Panc1 (cell line): ENCODE measurements around the gene TOMM70. TPM values are rescaled to one million over a fixed set of nuclear protein-coding genes. Genes with fewer than 3 reads are reported as not detected.

ENCODE experiments used
- ATAC-seq: fragments of 200-7000 bp; cut with Tn5 transposase; 2 replicates; pipeline ENCODE4 v1.9.1; 2020; ENCODE audit warnings: mild to moderate bottlenecking, moderate library complexity
- BruUV-seq: library from RNA; stranded (reverse); fragments of 400-500 nt; replicated peaks from 2 replicates; lab custom pipeline; 2021; lab: Mats Ljungman, UMichigan
- CTCF ChIA-PET: fragments of 300-600 bp; sonication (Branson Sonifier 250); formaldehyde crosslinking; loops from one replicate; lab custom pipeline; 2022; ENCODE audit warnings: antibody characterized with exemption; lab: Charles Lee
- POLR2A ChIA-PET: fragments of 300-600 bp; sonication (Branson Sonifier 250); formaldehyde crosslinking; loops from one replicate; lab custom pipeline; 2022; ENCODE audit warnings: antibody characterized with exemption; lab: Charles Lee
- DNase-seq: peaks from one replicate; pipeline ENCODE4 v3.0.0-alpha.2; 2010; ENCODE audit warnings: low read depth, low spot score
- H3K27ac ChIP-seq: 2 replicates; pipeline ENCODE4 v1.5.1; 2011; ENCODE audit warnings: mild to moderate bottlenecking, low read length, inconsistent platforms
- H3K27me3 ChIP-seq: fragments of 200-500 bp; sonication (Bioruptor generic); 2 replicates; pipeline ENCODE4 v1.6.0; 2014; ENCODE audit warnings: low read length, inconsistent platforms; ENCODE audit not compliant: control insufficient read depth, insufficient read depth
- H3K36me3 ChIP-seq: fragments of 200-500 bp; sonication (Bioruptor generic); 2 replicates; pipeline ENCODE4 v1.5.1; 2014; ENCODE audit warnings: inconsistent platforms, mild to moderate bottlenecking, low read length, moderate library complexity; ENCODE audit not compliant: control insufficient read depth, insufficient read depth
- H3K4me1 ChIP-seq: 2 replicates; pipeline ENCODE4 v1.5.1; 2011; ENCODE audit warnings: inconsistent platforms, mild to moderate bottlenecking, low read length, moderate library complexity; ENCODE audit not compliant: control insufficient read depth, insufficient read depth
- H3K4me3 ChIP-seq, 2 experiments: 2 replicates each; pipeline ENCODE4 v1.5.1; 2011 to 2012; ENCODE audit warnings: low read depth in 2 of 2, low read length in 2 of 2, mild to moderate bottlenecking in 2 of 2, inconsistent platforms in 1 of 2, moderate library complexity in 1 of 2
- H3K9me3 ChIP-seq: fragments of 200-500 bp; sonication (Bioruptor generic); 2 replicates; pipeline ENCODE4 v1.5.1; 2014; ENCODE audit warnings: low read depth, mild to moderate bottlenecking, inconsistent platforms, low read length, moderate library complexity; ENCODE audit not compliant: control insufficient read depth, insufficient read depth
- POLR2AphosphoS5 ChIP-seq: IDR thresholded peaks from 2 replicates; pipeline ENCODE4 v1.6.1; 2012; ENCODE audit warnings: mild to moderate bottlenecking, low read depth, low read length, moderate library complexity
- SIN3A ChIP-seq: IDR thresholded peaks from 2 replicates; pipeline ENCODE4 v1.6.1; 2012; ENCODE audit warnings: low read depth, mild to moderate bottlenecking, low read length, moderate library complexity, borderline replicate concordance; ENCODE audit not compliant: insufficient read depth
- TCF7L2 ChIP-seq: IDR thresholded peaks from 2 replicates; pipeline ENCODE4 v1.6.1; 2011; ENCODE audit warnings: mild to moderate bottlenecking, low read depth, low read length, inconsistent platforms
- in situ Hi-C: cut with HindIII; loops from 2 replicates; pipeline ENCODE4 v1.10.0; 2016; ENCODE audit warnings: low sequenced_read_pairs, low pct_unique_long_range_greater_than_20kb
- intact Hi-C: fragments of 100-400 bp; cut with micrococcal nuclease; formaldehyde crosslinking; loops from one replicate; pipeline ENCODE4 v1.10.0; 2022; ENCODE audit not compliant: unreplicated experiment
- total RNA-seq: library from RNA; stranded (reverse); gene quantifications from one replicate; pipeline ENCODE4 v1.2.1, GENCODE V29; 2021; ENCODE audit not compliant: unreplicated experiment
- TF ChIP-seq, protein P1 (sequence below), 2 experiments: IDR thresholded peaks; 2 replicates each; pipeline ENCODE4 v1.6.1; 2011 to 2012; ENCODE audit warnings: low read depth in 2 of 2, control low read depth in 1 of 2, low read length in 1 of 2, mild to moderate bottlenecking in 1 of 2, moderate library complexity in 1 of 2; ENCODE audit not compliant: insufficient read depth in 1 of 2
- TF ChIP-seq, protein P2 (sequence below): fragments of 450-650 bp; IDR thresholded peaks from 2 replicates; pipeline ENCODE4 v1.5.1; 2017; ENCODE audit warnings: mild to moderate bottlenecking

TOMM70 gene
- total RNA-seq, 1 experiment from 2014 or later = 55.7 TPM

- peak overlapping the region; percentile 98 for H3K27ac ChIP-seq
These were observed 1.4 kb upstream of the TOMM70 start for GRCh38 chr3:100402256-100402655.

DNA sequence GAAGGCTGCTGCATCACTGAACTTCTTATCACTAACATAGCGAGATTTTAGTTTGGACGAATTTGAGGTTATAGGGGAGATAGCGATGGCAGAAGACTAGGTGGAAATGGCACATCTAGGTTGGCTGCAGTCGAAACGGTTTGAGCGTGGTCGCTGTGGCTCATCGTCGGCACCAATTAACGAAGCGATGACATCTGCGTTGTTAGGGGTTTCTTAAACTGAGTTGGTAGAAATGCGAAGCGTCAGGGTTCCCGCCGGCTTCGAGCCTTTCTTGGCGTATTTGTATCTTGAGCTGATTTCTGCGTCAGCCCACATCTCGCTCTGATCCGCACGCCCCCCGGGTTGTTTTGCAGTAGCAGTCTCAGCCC lies 769 bp upstream of the TOMM70 start:
- H3K36me3 ChIP-seq = no peaks in the 10 kb centered on the region; the same call in 1 of the 2 replicates
- H3K4me3 ChIP-seq = peak overlapping the region; percentile 74 to 87
- intact Hi-C loops = loop anchor here (10.0 kb wide), 1 partner anchor 193 kb away; no protein-coding TSS in a partner anchor

More at GRCh38 chr3:100402256-100402655, 1.4 kb upstream of the TOMM70 start:
- intact Hi-C loops = loop anchor here (10.0 kb wide), 1 partner anchor 193 kb away; no protein-coding TSS in a partner anchor
- Histone ChIP-seq H3K9me3 (peaks cover 4% of the 10 kb centered on the region; the same call in 1 of the 2 replicates), H3K4me3 (peak overlapping the region; percentile 74 to 87), H3K27me3 (no peaks in the 10 kb centered on the region), H3K4me1 (peaks cover 3% of the 10 kb centered on the region; the same call in 1 of the 2 replicates), H3K36me3 (no peaks in the 10 kb centered on the region)
- no peak for DNase-seq
- TF ChIP-seq SIN3A (no peak), TCF7L2 (no peak), POLR2AphosphoS5 (no peak)
- TF ChIP-seq, protein P1, sequence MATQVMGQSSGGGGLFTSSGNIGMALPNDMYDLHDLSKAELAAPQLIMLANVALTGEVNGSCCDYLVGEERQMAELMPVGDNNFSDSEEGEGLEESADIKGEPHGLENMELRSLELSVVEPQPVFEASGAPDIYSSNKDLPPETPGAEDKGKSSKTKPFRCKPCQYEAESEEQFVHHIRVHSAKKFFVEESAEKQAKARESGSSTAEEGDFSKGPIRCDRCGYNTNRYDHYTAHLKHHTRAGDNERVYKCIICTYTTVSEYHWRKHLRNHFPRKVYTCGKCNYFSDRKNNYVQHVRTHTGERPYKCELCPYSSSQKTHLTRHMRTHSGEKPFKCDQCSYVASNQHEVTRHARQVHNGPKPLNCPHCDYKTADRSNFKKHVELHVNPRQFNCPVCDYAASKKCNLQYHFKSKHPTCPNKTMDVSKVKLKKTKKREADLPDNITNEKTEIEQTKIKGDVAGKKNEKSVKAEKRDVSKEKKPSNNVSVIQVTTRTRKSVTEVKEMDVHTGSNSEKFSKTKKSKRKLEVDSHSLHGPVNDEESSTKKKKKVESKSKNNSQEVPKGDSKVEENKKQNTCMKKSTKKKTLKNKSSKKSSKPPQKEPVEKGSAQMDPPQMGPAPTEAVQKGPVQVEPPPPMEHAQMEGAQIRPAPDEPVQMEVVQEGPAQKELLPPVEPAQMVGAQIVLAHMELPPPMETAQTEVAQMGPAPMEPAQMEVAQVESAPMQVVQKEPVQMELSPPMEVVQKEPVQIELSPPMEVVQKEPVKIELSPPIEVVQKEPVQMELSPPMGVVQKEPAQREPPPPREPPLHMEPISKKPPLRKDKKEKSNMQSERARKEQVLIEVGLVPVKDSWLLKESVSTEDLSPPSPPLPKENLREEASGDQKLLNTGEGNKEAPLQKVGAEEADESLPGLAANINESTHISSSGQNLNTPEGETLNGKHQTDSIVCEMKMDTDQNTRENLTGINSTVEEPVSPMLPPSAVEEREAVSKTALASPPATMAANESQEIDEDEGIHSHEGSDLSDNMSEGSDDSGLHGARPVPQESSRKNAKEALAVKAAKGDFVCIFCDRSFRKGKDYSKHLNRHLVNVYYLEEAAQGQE (IDR thresholded peaks at IDR 0.05; ENCODE audit: insufficient read depth in 1 of 2, low read depth in 2 of 2, low read length in 1 of 2) = no peak
- TF ChIP-seq, protein P2, sequence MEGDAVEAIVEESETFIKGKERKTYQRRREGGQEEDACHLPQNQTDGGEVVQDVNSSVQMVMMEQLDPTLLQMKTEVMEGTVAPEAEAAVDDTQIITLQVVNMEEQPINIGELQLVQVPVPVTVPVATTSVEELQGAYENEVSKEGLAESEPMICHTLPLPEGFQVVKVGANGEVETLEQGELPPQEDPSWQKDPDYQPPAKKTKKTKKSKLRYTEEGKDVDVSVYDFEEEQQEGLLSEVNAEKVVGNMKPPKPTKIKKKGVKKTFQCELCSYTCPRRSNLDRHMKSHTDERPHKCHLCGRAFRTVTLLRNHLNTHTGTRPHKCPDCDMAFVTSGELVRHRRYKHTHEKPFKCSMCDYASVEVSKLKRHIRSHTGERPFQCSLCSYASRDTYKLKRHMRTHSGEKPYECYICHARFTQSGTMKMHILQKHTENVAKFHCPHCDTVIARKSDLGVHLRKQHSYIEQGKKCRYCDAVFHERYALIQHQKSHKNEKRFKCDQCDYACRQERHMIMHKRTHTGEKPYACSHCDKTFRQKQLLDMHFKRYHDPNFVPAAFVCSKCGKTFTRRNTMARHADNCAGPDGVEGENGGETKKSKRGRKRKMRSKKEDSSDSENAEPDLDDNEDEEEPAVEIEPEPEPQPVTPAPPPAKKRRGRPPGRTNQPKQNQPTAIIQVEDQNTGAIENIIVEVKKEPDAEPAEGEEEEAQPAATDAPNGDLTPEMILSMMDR = no peak
- ChIA-PET POLR2A (interaction anchor here (0.6 to 1.4 kb wide), 2 partner anchors 54 to 251 kb away, joined by 4 read pairs; no protein-coding TSS in a partner anchor), CTCF (no interaction called here)
- no TSS peak for BruUV-seq
- in situ Hi-C loops = no loop called here
- no peak for ATAC-seq

More for the DNA sequence above, 769 bp upstream of the TOMM70 start:
- peaks cover 5% of the 10 kb centered on the region; the same call in 1 of the 2 replicates for H3K4me1 ChIP-seq
- ChIA-PET CTCF (no interaction called here), POLR2A (interaction anchor here (0.6 to 1.4 kb wide), 5 partner anchors 15 to 68 kb away, joined by 3 to 9 read pairs (median 4); partner anchors contain the start of gene NIT2)
- H3K9me3 ChIP-seq = no peaks in the 10 kb centered on the region
- TSS peak; percentile 87 for BruUV-seq
- H3K27me3 ChIP-seq = no peaks in the 10 kb centered on the region
- peak overlapping the region; percentile 98 for H3K27ac ChIP-seq
- TF ChIP-seq POLR2AphosphoS5 = no peak
- no peak for TF ChIP-seq TCF7L2
- TF ChIP-seq, protein P2 = no peak
- TF ChIP-seq, protein P1 (IDR thresholded peaks at IDR 0.05; ENCODE audit: insufficient read depth in 1 of 2, low read depth in 2 of 2, low read length in 1 of 2) = no peak
- no peak for TF ChIP-seq SIN3A
- DNase-seq (no peak), ATAC-seq (peak; percentile 28)
- in situ Hi-C loops = no loop called here
